ENCODE measurements around the gene ACSS1.

Gene ACSS1

DNA sequence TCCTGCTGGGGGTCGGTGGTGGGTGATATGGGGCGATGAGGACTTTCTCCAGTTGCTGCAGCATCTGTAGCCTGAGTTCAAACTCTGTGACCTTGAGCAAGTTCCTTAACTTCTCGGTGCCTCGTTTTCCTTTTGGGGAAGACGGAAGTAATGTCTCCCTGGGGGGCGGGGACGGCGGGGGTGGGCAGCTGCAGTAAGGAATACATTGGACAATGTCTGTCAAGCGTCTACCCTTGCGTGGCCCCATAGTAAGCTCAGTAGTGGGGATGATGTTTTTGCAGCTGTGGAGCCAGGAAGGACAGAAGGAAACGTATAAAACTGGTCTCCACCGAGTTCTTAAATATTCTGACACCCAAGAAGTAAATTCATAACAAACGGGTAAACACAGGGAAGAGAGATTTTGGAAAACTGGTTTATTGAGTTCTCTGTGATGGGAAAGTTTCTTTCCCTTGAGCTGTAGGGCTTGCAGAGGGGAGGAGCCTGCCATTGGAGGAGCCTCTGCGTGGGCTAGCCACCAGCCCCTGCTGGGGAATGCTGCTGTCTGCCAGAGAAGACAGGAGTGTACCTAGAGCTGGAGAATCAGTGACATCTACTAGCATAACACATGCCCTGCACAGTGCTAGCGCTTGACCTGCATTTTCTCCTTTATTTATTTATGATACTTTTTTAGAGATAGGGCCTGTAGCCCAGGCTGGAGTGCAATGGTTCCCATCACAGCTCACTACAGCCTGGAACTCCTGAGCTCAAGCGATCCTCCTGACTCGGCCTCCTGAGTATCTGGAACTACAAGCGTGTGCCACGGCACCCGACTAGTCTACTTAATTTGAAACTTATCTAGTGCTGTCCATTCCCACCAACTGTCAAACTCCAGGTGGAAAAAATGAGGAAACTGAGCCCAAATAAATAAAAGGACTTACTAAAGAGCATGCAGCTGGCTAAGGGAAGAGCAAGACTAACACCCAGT lies 1.2 kb upstream of the ACSS1 start:
- DNase-seq, result no peak

- DNase-seq, result peak; percentile 86
These were observed 497 bp downstream of the ACSS1 start for GRCh38 chr20:25057234-25058050.

- DNase-seq, result no peak
These were observed 1.2 kb downstream of the ACSS1 start for GRCh38 chr20:25056690-25057233.

DNA sequence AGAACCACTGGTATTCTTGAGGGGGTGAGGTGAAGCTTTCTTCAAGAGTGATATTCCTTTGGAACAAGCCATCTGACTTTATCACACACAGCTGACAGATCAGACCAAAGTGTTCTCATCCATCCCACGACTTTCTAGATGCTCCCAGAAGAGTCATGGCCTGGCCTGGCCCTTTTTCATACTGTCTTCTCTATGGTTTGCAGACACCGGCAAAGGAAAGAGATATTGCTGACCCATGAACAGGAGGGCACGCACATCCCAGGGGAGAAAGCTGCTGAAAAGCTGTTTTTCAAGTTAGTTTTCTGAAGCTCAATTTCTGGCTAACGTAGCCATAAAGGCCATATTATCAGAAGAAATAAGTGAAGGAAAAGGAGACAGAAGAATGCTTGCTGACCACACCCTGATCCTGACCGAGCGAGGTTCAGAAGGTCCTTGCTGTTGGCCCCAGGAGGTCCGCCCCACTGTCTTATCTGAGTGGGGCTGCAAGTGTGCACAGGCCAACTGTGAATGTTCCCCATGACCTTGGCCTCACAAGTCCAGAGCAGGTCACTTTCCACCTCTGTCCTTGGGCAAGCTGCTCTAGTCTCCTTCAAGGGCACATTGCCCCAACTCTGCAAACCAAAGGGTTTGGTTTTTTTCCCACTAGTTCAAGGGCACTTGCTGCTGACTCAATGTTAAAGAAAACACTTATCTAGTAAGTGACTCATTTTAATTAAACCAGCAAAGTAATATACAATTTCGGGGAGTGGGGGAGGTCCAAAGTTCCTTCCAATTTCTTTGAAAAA lies 2.0 kb downstream of the ACSS1 start:
- DNase-seq, result no peak

DNA sequence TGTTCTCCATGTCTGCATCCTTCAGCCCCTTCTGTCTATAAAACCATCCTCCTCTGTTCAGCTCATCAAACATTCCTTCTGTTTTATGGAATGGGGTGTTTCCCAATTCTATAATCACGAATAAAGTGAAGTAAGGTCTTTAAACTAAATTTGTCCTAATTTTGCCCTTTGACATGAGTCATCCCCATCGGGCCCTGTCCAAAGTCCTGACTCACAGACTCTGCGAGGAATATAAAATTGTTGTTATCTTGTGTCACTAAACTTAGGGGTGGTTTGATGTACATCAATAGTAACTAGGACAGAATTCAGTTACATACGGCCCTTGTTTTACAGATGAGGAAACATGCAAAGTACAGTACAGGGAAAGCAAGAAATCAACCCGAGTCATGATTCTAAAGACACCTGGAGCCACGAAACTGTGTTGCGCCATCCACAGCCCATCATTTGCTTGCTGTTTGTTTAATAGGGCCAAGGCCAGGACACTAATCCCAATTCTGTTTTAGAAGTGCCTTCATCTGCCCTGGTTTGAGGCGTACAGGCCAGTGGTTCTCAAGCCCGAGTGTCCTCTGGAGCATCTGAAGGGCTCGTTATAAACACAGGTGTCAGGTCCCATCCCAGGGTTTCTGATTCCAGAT lies 2.8 kb downstream of the ACSS1 start:
- DNase-seq, result no peak

DNA sequence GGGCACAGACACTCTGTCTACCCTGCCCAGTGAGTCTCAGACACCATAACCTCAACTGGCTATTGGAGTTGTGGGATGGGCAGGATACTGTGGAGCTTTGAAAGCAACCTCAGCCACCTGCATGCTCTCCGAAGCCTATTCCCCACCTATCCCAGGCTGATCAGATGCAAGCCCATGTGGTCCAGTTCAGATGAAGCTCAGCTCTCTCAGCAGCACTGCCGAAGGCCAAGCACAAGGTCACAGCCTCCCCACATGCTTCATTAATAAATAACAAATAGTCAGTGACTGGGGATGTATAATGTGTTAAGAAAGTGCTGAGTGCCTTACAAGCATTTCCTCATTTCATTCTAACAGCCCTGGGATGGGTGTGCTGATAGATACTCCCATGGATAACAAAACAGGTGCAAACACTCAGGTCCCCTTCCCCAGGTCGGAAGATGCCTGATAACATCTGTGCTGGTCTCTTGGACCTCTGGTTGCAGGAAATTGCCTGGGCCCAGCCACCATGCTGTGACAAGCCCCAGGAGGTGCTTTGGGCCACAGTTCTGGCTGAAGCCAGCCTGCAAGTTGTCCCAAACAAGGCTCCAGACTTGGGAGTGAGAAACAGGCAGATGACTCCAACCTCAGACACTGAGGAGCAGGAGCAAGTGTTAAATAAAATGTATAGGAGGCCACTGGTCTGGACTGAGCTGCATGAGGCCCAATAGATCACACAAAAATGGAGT lies 3.7 kb downstream of the ACSS1 start:
- DNase-seq, result no peak

- no peak for DNase-seq
These were observed 4.5 kb downstream of the ACSS1 start for GRCh38 chr20:25053255-25054031.

DNA sequence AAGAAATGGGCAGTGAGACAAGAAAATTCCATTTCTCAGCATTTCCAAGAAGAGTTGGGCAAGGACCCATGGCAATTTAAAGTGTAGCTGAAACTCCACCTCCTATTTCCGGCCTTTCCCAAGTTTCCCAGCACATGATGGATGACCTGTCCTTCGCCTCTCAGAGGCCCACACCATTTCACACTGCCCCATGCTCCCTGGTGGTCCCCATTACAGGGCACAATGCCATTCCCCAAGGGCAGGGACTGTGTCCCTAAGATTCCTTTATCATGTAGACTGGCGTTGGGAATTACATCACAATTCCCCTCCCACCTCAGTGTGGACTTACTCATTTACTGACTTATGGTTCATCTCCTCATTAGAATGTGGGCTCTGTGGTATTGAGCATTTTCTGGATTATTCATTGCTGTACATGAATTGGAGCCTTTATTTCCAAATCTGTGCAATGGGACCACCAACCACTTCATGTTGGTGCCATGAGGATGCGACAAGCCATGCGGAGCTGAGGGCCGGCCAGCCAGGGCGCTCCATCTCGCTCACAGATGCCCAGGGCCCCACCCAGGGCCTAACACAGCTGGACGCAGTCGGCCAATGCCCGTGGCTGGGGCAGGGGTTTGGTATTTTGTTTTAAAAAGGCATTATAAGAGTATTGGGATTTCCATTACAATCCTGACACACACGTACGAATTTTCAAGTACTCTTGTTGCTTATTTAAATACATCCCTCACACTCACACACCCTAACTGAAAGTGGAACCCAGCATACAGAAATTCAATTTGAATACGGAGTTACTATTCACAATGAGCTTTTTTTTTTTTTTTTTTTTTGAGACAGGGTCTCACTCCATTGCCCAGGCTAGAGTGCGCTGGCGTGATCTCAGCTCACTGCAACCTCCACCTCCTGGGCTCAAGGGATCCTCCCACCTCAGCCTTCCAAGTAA lies 5.4 kb downstream of the ACSS1 start:
- no peak for DNase-seq

DNA sequence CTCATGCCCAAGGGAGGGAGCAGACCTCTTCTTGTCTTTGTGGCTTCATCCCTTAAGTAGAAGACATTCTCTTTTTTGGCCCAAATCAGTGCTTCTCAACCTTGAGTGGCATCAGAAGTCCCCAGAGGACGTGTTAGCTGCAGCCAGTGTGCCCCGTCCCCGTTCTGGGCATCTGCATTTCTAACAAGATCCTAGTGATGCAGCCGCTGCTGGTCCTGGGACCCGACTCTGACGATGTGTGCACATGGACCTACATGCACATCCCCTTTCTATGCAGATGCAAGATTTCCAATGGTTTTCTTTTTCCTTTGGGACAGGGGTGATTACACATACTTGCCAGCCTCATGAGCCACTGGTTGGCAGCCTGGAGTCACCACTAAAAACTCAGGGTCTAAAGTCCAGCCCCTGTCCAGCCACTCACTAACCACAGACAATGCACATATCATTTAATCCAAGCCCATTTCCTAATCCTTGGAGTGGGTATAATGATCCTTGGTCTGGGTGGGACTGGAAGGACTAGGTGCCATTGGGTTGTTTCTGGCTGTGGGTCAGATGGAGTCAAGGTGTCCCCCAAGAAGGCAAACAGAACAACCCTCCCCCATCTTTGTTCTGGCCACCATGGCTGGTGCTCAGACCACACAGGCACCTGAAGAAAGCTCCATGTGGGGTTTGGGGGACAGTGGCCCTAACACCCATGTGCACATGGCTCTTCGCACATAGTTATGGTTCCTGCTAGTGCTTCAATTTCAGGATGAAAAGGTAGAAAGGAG lies 6.4 kb downstream of the ACSS1 start:
- DNase-seq, result no peak

GRCh38 chr20:25050501-25051350 lies 7.2 kb downstream of the ACSS1 start:
- DNase-seq, result no peak

DNA sequence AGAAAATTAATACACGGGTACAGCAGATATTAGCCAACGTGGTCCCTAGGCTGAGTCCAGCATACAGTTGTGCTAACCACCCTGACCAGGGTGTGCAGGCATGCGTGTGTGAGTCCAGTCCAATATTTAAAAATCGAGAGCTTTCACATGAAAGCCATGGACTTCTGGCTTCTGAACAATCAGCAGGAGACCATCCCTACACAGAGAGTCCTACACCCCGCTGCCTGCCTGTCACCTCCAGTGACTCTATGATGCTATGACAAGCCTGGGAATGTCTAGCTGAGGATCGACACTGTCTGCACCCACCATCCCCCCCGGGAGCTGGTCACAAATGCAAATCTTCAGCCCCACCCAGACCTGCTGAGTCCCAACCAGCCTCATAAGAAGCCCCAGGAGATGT lies 7.9 kb downstream of the ACSS1 start:
- DNase-seq, result no peak

- DNase-seq, result no peak
These were observed 8.5 kb downstream of the ACSS1 start for GRCh38 chr20:25049261-25050060.

DNA sequence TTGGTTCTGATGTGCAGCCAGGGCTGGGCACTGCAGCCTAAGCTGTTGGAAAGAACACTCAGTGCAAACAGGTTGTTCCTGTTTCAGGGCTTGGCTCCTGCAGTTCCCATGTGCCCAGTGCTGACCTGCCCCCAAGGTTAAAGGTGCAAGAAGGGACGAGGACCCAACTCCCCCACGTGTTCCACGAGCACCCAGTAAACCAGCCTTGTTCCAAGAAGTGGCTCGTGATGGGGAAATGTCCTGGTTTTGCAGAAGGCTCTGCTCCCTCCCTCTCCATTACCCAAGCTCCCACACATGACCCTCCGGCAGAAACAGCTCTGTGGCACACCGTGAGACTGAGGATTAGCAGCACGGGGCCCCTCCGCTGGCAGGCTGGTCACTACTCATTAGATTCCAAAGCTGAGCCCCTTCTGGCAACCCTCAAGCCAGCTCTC lies 9.4 kb downstream of the ACSS1 start:
- no peak for DNase-seq

GRCh38 chr20:25047766-25048165 lies 10.2 kb downstream of the ACSS1 start:
- peak; percentile 25 for DNase-seq

GRCh38 chr20:25046736-25047666 lies 10.9 kb downstream of the ACSS1 start:
- no peak for DNase-seq

Measured in CD4-positive, alpha-beta T cell treated with Interleukin-21 for 1 hour (primary cell).